ENCODE results near the gene IFT88. TPM values are rescaled to one million over a fixed set of nuclear protein-coding genes. Genes with fewer than 3 reads are reported as not detected.

IFT88 gene
- polyA plus RNA-seq, 1 donor from 2014 or later: 32.7 TPM

- Histone ChIP-seq H3F3A (ENCODE audit: insufficient read depth, low read length, poor library complexity, severe bottlenecking) (no peaks in the 10 kb centered on the region), H3K9me3 (ENCODE audit: low read length) (no peaks in the 10 kb centered on the region), H3K9me2 (ENCODE audit: insufficient read depth, low read length) (no peaks in the 10 kb centered on the region), H3K4me2 (ENCODE audit: low read length) (no peak overlapping the region), H3K36me3 (ENCODE audit: insufficient read depth, low read length) (no peaks in the 10 kb centered on the region), H3K27me3 (ENCODE audit: insufficient read depth, low read depth, low read length) (no peaks in the 10 kb centered on the region), H3K79me2 (replicated peaks; ENCODE audit: insufficient read depth, low read length) (no peaks in the 10 kb centered on the region), H2AFZ (ENCODE audit: low read depth, low read length) (no peak overlapping the region), H4K20me1 (ENCODE audit: insufficient read depth) (no peaks in the 10 kb centered on the region), H3K27ac (ENCODE audit: low read length) (no peak overlapping the region), H3K9ac (ENCODE audit: low read length) (no peak overlapping the region), H3K4me3 (ENCODE audit: low read length) (no peak overlapping the region)
- TF ChIP-seq POLR2AphosphoS5 (IDR thresholded peaks at IDR 0.05): no peak
- no peak for TF ChIP-seq TAF1 (IDR thresholded peaks at IDR 0.05; ENCODE audit: low read depth)
- no peak for TF ChIP-seq MXI1 (conservative IDR thresholded peaks at IDR 0.05; ENCODE audit: poor library complexity, severe bottlenecking)
- no peak for TF ChIP-seq SMC3 (conservative IDR thresholded peaks at IDR 0.05; ENCODE audit: poor library complexity)
- TF ChIP-seq CTCF (IDR thresholded peaks at IDR 0.05; ENCODE audit: poor library complexity, severe bottlenecking): no peak
- no peak for TF ChIP-seq REST (IDR thresholded peaks at IDR 0.05; ENCODE audit: borderline replicate concordance)
Measured at GRCh38 chr13:20700288-20700687, 133.3 kb downstream of the IFT88 start.

- no peaks in the 10 kb centered on the region for H3F3A ChIP-seq (ENCODE audit: insufficient read depth, low read length, poor library complexity, severe bottlenecking)
- no peak for TF ChIP-seq RAD21 (conservative IDR thresholded peaks at IDR 0.05)
- no peak for TF ChIP-seq CTCF (IDR thresholded peaks at IDR 0.05; ENCODE audit: poor library complexity, severe bottlenecking)
- TF ChIP-seq SMC3 (conservative IDR thresholded peaks at IDR 0.05; ENCODE audit: poor library complexity): no peak
- TF ChIP-seq EP300 (conservative IDR thresholded peaks at IDR 0.05; ENCODE audit: poor library complexity, severe bottlenecking): no peak
- TF ChIP-seq REST (IDR thresholded peaks at IDR 0.05; ENCODE audit: borderline replicate concordance): no peak
- no peak for TF ChIP-seq TAF1 (IDR thresholded peaks at IDR 0.05; ENCODE audit: low read depth)
- no peak for TF ChIP-seq MXI1 (conservative IDR thresholded peaks at IDR 0.05; ENCODE audit: poor library complexity, severe bottlenecking)
- TF ChIP-seq POLR2AphosphoS5 (IDR thresholded peaks at IDR 0.05): no peak
- no peak for TF ChIP-seq EZH2 (IDR thresholded peaks at IDR 0.05; ENCODE audit: borderline replicate concordance, insufficient read depth, low read length, poor library complexity, severe bottlenecking)
- H3K9me2 ChIP-seq (ENCODE audit: insufficient read depth, low read length): no peaks in the 10 kb centered on the region
- H2AFZ ChIP-seq (ENCODE audit: low read depth, low read length): no peak overlapping the region
- H3K4me2 ChIP-seq (ENCODE audit: low read length): no peak overlapping the region
- no peak overlapping the region for H3K27ac ChIP-seq (ENCODE audit: low read length)
- H3K9me3 ChIP-seq (ENCODE audit: low read length): no peaks in the 10 kb centered on the region
- H3K4me3 ChIP-seq (ENCODE audit: low read length): peak overlapping the region; percentile 97
- no peaks in the 10 kb centered on the region for H4K20me1 ChIP-seq (ENCODE audit: insufficient read depth)
- H3K36me3 ChIP-seq (ENCODE audit: insufficient read depth, low read length): no peaks in the 10 kb centered on the region
- H3K27me3 ChIP-seq (ENCODE audit: insufficient read depth, low read depth, low read length): no peaks in the 10 kb centered on the region
- no peak overlapping the region for H3K9ac ChIP-seq (ENCODE audit: low read length)
- no peaks in the 10 kb centered on the region for H3K79me2 ChIP-seq (replicated peaks; ENCODE audit: insufficient read depth, low read length)
Measured at GRCh38 chr13:20701461-20701860, 134.5 kb downstream of the IFT88 start.
